Stimulated activated CD4-positive, alpha-beta T cell treated with anti-CD3 and anti-CD28 coated beads, Interleukin-1b, Interleukin-23, amount 100 ng/mL, for 48 hours (primary cell): ENCODE results near the gene AMELX.

ENCODE experiments used
- DNase-seq: peaks from one replicate; pipeline ENCODE4 v3.0.0-alpha.2; 2020

The AMELX gene

GRCh38 chrX:11311706-11312105 lies 18.5 kb downstream of the AMELX start:
- DNase-seq = no peak

- no peak for DNase-seq
These were observed 26.8 kb downstream of the AMELX start for GRCh38 chrX:11319806-11320520.

GRCh38 chrX:11321986-11322385 lies 28.8 kb downstream of the AMELX start:
- DNase-seq = no peak

GRCh38 chrX:11328134-11328533 lies 34.9 kb downstream of the AMELX start:
- no peak for DNase-seq

- no peak for DNase-seq
These were observed 35.8 kb downstream of the AMELX start for GRCh38 chrX:11329021-11329420.

GRCh38 chrX:11331788-11332187 lies 38.6 kb downstream of the AMELX start:
- no peak for DNase-seq

- DNase-seq = no peak
These were observed 41.0 kb downstream of the AMELX start for GRCh38 chrX:11334165-11334564.

- DNase-seq = no peak
These were observed 43.0 kb downstream of the AMELX start for GRCh38 chrX:11336201-11336600.

GRCh38 chrX:11337292-11338009 lies 44.2 kb downstream of the AMELX start:
- no peak for DNase-seq

GRCh38 chrX:11341274-11342201 lies 48.3 kb downstream of the AMELX start:
- no peak for DNase-seq

GRCh38 chrX:11342673-11343072 lies 49.5 kb downstream of the AMELX start:
- DNase-seq = no peak

- DNase-seq = no peak
These were observed 53.0 kb downstream of the AMELX start for GRCh38 chrX:11346121-11346682.

GRCh38 chrX:11347300-11347699 lies 54.1 kb downstream of the AMELX start:
- no peak for DNase-seq

- no peak for DNase-seq
These were observed 55.8 kb downstream of the AMELX start for GRCh38 chrX:11349020-11349419.

GRCh38 chrX:11349661-11350337 lies 56.6 kb downstream of the AMELX start:
- no peak for DNase-seq
